Embryonic facial prominence (tissue), 1 donor: ENCODE results near the gene HS3ST3B1.

Source experiments
- DNase-seq: peaks from one replicate; pipeline ENCODE4 v3.0.0-alpha.2; 2016; ENCODE audit errors: extremely low spot score

HS3ST3B1 gene

GRCh38 chr17:14303343-14304221 is 2.7 kb downstream of the HS3ST3B1 start:
- no peak for DNase-seq

- DNase-seq, result no peak
Measured at GRCh38 chr17:14304222-14304772, 3.4 kb downstream of the HS3ST3B1 start.

- DNase-seq, result no peak
Measured at GRCh38 chr17:14304773-14305517, 4.1 kb downstream of the HS3ST3B1 start.

- DNase-seq, result no peak
Measured at GRCh38 chr17:14305785-14306496, 5.1 kb downstream of the HS3ST3B1 start.

GRCh38 chr17:14306596-14306995 is 5.7 kb downstream of the HS3ST3B1 start:
- no peak for DNase-seq

- no peak for DNase-seq
Measured at GRCh38 chr17:14307560-14308024, 6.7 kb downstream of the HS3ST3B1 start.

GRCh38 chr17:14308636-14308964 is 7.7 kb downstream of the HS3ST3B1 start:
- no peak for DNase-seq

GRCh38 chr17:14308965-14309879 is 8.3 kb downstream of the HS3ST3B1 start:
- peak; percentile 80 for DNase-seq

GRCh38 chr17:14310101-14310500 is 9.2 kb downstream of the HS3ST3B1 start:
- no peak for DNase-seq

GRCh38 chr17:14310605-14311004 is 9.7 kb downstream of the HS3ST3B1 start:
- no peak for DNase-seq

- no peak for DNase-seq
Measured at GRCh38 chr17:14311186-14311705, 10.4 kb downstream of the HS3ST3B1 start.

GRCh38 chr17:14311981-14312380 is 11.1 kb downstream of the HS3ST3B1 start:
- DNase-seq, result no peak

GRCh38 chr17:14312522-14312921 is 11.6 kb downstream of the HS3ST3B1 start:
- no peak for DNase-seq

- no peak for DNase-seq
Measured at GRCh38 chr17:14316126-14316832, 15.4 kb downstream of the HS3ST3B1 start.

- DNase-seq, result no peak
Measured at GRCh38 chr17:14317383-14317782, 16.5 kb downstream of the HS3ST3B1 start.

GRCh38 chr17:14318109-14318917 is 17.4 kb downstream of the HS3ST3B1 start:
- no peak for DNase-seq

- no peak for DNase-seq
Measured at GRCh38 chr17:14318918-14319205, 18.0 kb downstream of the HS3ST3B1 start.

GRCh38 chr17:14320098-14320497 is 19.2 kb downstream of the HS3ST3B1 start:
- DNase-seq, result no peak

GRCh38 chr17:14320734-14321475 is 20.0 kb downstream of the HS3ST3B1 start:
- DNase-seq, result no peak
